Activated T-helper 2 cell treated with anti-CD3 and anti-CD28 coated beads, Interferon-gamma antibody, Interleukin-2, Interleukin-4, amounts not matched to agents 10 μg/mL and 5 μg/mL and 100 μg/mL, durations not matched to agents 14 hours and 24 hours and 36 hours (primary cell): Measurements from ENCODE around the gene ARHGEF11. TPM values are rescaled to one million over a fixed set of nuclear protein-coding genes. Genes with fewer than 3 reads are reported as not detected.
"Not testable (repeated sequence)": the region's sequence is repeated elsewhere in the genome, so short reads cannot be mapped to it uniquely, and the experiment has no call there.

Experiments used
- DNase-seq: peaks from one replicate; pipeline ENCODE4 v3.0.0; 2021; ENCODE audit warnings: low spot score
- H3K27ac Mint-ChIP-seq: one replicate; pipeline ENCODE4 v1.8.0; 2021; ENCODE audit warnings: mixed read lengths
- H3K27me3 Mint-ChIP-seq: one replicate; pipeline ENCODE4 v1.8.0; 2021; ENCODE audit warnings: low read depth, mixed read lengths
- H3K36me3 Mint-ChIP-seq: one replicate; pipeline ENCODE4 v1.8.0; 2021; ENCODE audit warnings: low read depth, mixed read lengths
- H3K4me1 Mint-ChIP-seq: one replicate; pipeline ENCODE4 v1.8.0; 2021; ENCODE audit warnings: low read depth, mixed read lengths
- H3K4me3 Mint-ChIP-seq: one replicate; pipeline ENCODE4 v1.8.0; 2021; ENCODE audit warnings: low read depth, mild to moderate bottlenecking, moderate library complexity, mixed read lengths
- H3K9me3 Mint-ChIP-seq: one replicate; pipeline ENCODE4 v1.8.0; 2021; ENCODE audit warnings: mixed read lengths
- intact Hi-C: fragments of 100-400 bp; cut with micrococcal nuclease; formaldehyde crosslinking; loops from one replicate; pipeline ENCODE4 v1.15.1; 2023
- total RNA-seq: library from RNA; stranded (reverse); gene quantifications from 2 replicates; pipeline ENCODE4 v1.2.3, GENCODE V29; 2022

ARHGEF11 gene
- total RNA-seq, 1 donor from 2014 or later, result 2.2 TPM

- intact Hi-C loops, result no loop called here
- peaks cover 8% of the 10 kb centered on the region for H3K27me3 Mint-ChIP-seq
- no peak overlapping the region for H3K4me3 Mint-ChIP-seq
- no peaks in the 10 kb centered on the region for H3K4me1 Mint-ChIP-seq
- no peaks in the 10 kb centered on the region for H3K36me3 Mint-ChIP-seq
- H3K9me3 Mint-ChIP-seq, result no peaks in the 10 kb centered on the region
- H3K27ac Mint-ChIP-seq, result no peak overlapping the region
- DNase-seq, result no peak
These were observed 39.2 kb upstream of the ARHGEF11 start for GRCh38 chr1:157084720-157085119.

- intact Hi-C loops, result no loop called here
- DNase-seq, result no peak
- Mint-ChIP-seq H3K27me3 (peaks cover 22% of the 10 kb centered on the region), H3K4me3 (no peak overlapping the region), H3K4me1 (no peaks in the 10 kb centered on the region), H3K36me3 (no peaks in the 10 kb centered on the region), H3K9me3 (no peaks in the 10 kb centered on the region), H3K27ac (no peak overlapping the region)
These were observed 36.2 kb upstream of the ARHGEF11 start for GRCh38 chr1:157081707-157082106.

GRCh38 chr1:157080714-157081113 is 35.2 kb upstream of the ARHGEF11 start:
- intact Hi-C loops, result no loop called here
- peaks cover 26% of the 10 kb centered on the region for H3K27me3 Mint-ChIP-seq
- no peak overlapping the region for H3K4me3 Mint-ChIP-seq
- no peak overlapping the region for H3K27ac Mint-ChIP-seq
- H3K4me1 Mint-ChIP-seq, result no peaks in the 10 kb centered on the region
- no peak for DNase-seq
- H3K9me3 Mint-ChIP-seq, result no peaks in the 10 kb centered on the region
- H3K36me3 Mint-ChIP-seq, result no peaks in the 10 kb centered on the region

GRCh38 chr1:157077394-157077793 is 31.9 kb upstream of the ARHGEF11 start:
- Mint-ChIP-seq H3K9me3 (no peaks in the 10 kb centered on the region), H3K27me3 (peaks cover 33% of the 10 kb centered on the region), H3K36me3 (no peaks in the 10 kb centered on the region), H3K4me1 (no peaks in the 10 kb centered on the region), H3K4me3 (no peak overlapping the region), H3K27ac (no peak overlapping the region)
- intact Hi-C loops, result no loop called here
- DNase-seq, result no peak

GRCh38 chr1:157073944-157074685 is 28.6 kb upstream of the ARHGEF11 start:
- no peaks in the 10 kb centered on the region for H3K36me3 Mint-ChIP-seq
- DNase-seq, result no peak
- H3K9me3 Mint-ChIP-seq, result no peaks in the 10 kb centered on the region
- no peak overlapping the region for H3K4me3 Mint-ChIP-seq
- intact Hi-C loops, result no loop called here
- no peak overlapping the region for H3K27ac Mint-ChIP-seq
- H3K4me1 Mint-ChIP-seq, result no peaks in the 10 kb centered on the region
- H3K27me3 Mint-ChIP-seq, result peaks cover 30% of the 10 kb centered on the region

- intact Hi-C loops, result no loop called here
- Mint-ChIP-seq H3K4me3 (no peak overlapping the region), H3K27me3 (peaks cover 29% of the 10 kb centered on the region), H3K4me1 (peaks cover 8% of the 10 kb centered on the region), H3K36me3 (no peaks in the 10 kb centered on the region), H3K9me3 (no peaks in the 10 kb centered on the region), H3K27ac (no peak overlapping the region)
- DNase-seq, result no peak
These were observed 24.1 kb upstream of the ARHGEF11 start for GRCh38 chr1:157069601-157070000.

GRCh38 chr1:157059241-157059640 is 13.7 kb upstream of the ARHGEF11 start:
- DNase-seq, H3K4me3 Mint-ChIP-seq, H3K4me1 Mint-ChIP-seq, H3K9me3 Mint-ChIP-seq, H3K27ac Mint-ChIP-seq, H3K36me3 Mint-ChIP-seq, intact Hi-C loops: not testable (repeated sequence)
- peaks cover 51% of the 10 kb centered on the region for H3K27me3 Mint-ChIP-seq

GRCh38 chr1:157056269-157056668 is 10.7 kb upstream of the ARHGEF11 start:
- H3K27ac Mint-ChIP-seq, result no peak overlapping the region
- no peak overlapping the region for H3K4me3 Mint-ChIP-seq
- DNase-seq, result no peak
- peaks cover 5% of the 10 kb centered on the region for H3K9me3 Mint-ChIP-seq
- intact Hi-C loops, result no loop called here
- peaks cover 55% of the 10 kb centered on the region for H3K27me3 Mint-ChIP-seq
- H3K4me1 Mint-ChIP-seq, result no peaks in the 10 kb centered on the region
- no peaks in the 10 kb centered on the region for H3K36me3 Mint-ChIP-seq

- intact Hi-C loops, result not testable (repeated sequence)
These were observed 10.2 kb upstream of the ARHGEF11 start for GRCh38 chr1:157055729-157056128.

GRCh38 chr1:157050836-157051235 is 5.3 kb upstream of the ARHGEF11 start:
- intact Hi-C loops, result no loop called here

More at GRCh38 chr1:157055729-157056128, 10.2 kb upstream of the ARHGEF11 start:
- not testable (repeated sequence) for DNase-seq, H3K36me3 Mint-ChIP-seq, H3K9me3 Mint-ChIP-seq, H3K4me3 Mint-ChIP-seq, H3K4me1 Mint-ChIP-seq, H3K27ac Mint-ChIP-seq
- H3K27me3 Mint-ChIP-seq, result peaks cover 54% of the 10 kb centered on the region

GRCh38 chr1:157047062-157047410 is 1.5 kb upstream of the ARHGEF11 start:
- H3K4me1 Mint-ChIP-seq, result peaks cover 6% of the 10 kb centered on the region
- H3K36me3 Mint-ChIP-seq, result no peaks in the 10 kb centered on the region
- no peak overlapping the region for H3K27ac Mint-ChIP-seq
- intact Hi-C loops, result no loop called here
- no peak for DNase-seq
- no peaks in the 10 kb centered on the region for H3K9me3 Mint-ChIP-seq
- peaks cover 79% of the 10 kb centered on the region for H3K27me3 Mint-ChIP-seq
- no peak overlapping the region for H3K4me3 Mint-ChIP-seq

More at GRCh38 chr1:157050836-157051235, 5.3 kb upstream of the ARHGEF11 start:
- H3K9me3 Mint-ChIP-seq, result no peaks in the 10 kb centered on the region
- H3K27ac Mint-ChIP-seq, result no peak overlapping the region
- no peaks in the 10 kb centered on the region for H3K36me3 Mint-ChIP-seq
- peaks cover 3% of the 10 kb centered on the region for H3K4me1 Mint-ChIP-seq
- H3K27me3 Mint-ChIP-seq, result peaks cover 62% of the 10 kb centered on the region
- no peak overlapping the region for H3K4me3 Mint-ChIP-seq
- no peak for DNase-seq

- Mint-ChIP-seq H3K4me3 (no peak overlapping the region), H3K27me3 (peaks cover 81% of the 10 kb centered on the region)
These were observed 1.2 kb downstream of the ARHGEF11 start for GRCh38 chr1:157044326-157044725.

GRCh38 chr1:157043685-157044084 is 1.9 kb downstream of the ARHGEF11 start:
- DNase-seq, result no peak
- no peaks in the 10 kb centered on the region for H3K9me3 Mint-ChIP-seq
- H3K36me3 Mint-ChIP-seq, result no peaks in the 10 kb centered on the region
- H3K4me1 Mint-ChIP-seq, result peaks cover 6% of the 10 kb centered on the region
- peaks cover 82% of the 10 kb centered on the region for H3K27me3 Mint-ChIP-seq
- no peak overlapping the region for H3K27ac Mint-ChIP-seq
- H3K4me3 Mint-ChIP-seq, result no peak overlapping the region
- intact Hi-C loops, result no loop called here

More at GRCh38 chr1:157044326-157044725, 1.2 kb downstream of the ARHGEF11 start:
- no peak overlapping the region for H3K27ac Mint-ChIP-seq
- no peaks in the 10 kb centered on the region for H3K9me3 Mint-ChIP-seq
- peaks cover 6% of the 10 kb centered on the region for H3K4me1 Mint-ChIP-seq
- no peaks in the 10 kb centered on the region for H3K36me3 Mint-ChIP-seq
- no peak for DNase-seq
- intact Hi-C loops, result no loop called here
